GM10266 (cell line): ENCODE data around the gene KIR2DL1.
"Not testable (repeated sequence)": the region's sequence is repeated elsewhere in the genome, so short reads cannot be mapped to it uniquely, and the experiment has no call there.

Experiments used
- DNase-seq: peaks from one replicate; pipeline ENCODE4 v3.0.0; 2012; ENCODE audit errors: extremely low spot score
- CTCF ChIP-seq: IDR thresholded peaks from 2 replicates; pipeline ENCODE4 v1.5.1; 2012; ENCODE audit warnings: mild to moderate bottlenecking, low read depth; ENCODE audit not compliant: control insufficient read depth, insufficient read depth; ENCODE audit errors: missing control alignments

KIR2DL1 gene

GRCh38 chr19:54775095-54775815 lies 5.7 kb downstream of the KIR2DL1 start:
- not testable (repeated sequence) for DNase-seq

- not testable (repeated sequence) for DNase-seq
Observed at GRCh38 chr19:54775830-54776229, 6.2 kb downstream of the KIR2DL1 start.

GRCh38 chr19:54777851-54778250 lies 8.3 kb downstream of the KIR2DL1 start:
- not testable (repeated sequence) for DNase-seq

GRCh38 chr19:54778896-54779295 lies 9.3 kb downstream of the KIR2DL1 start:
- not testable (repeated sequence) for DNase-seq

GRCh38 chr19:54782916-54783315 lies 13.3 kb downstream of the KIR2DL1 start:
- not testable (repeated sequence) for DNase-seq

- DNase-seq = not testable (repeated sequence)
Observed at GRCh38 chr19:54786091-54786723, 16.6 kb downstream of the KIR2DL1 start.

GRCh38 chr19:54788154-54788553 lies 18.6 kb downstream of the KIR2DL1 start:
- DNase-seq = not testable (repeated sequence)

GRCh38 chr19:54790711-54791110 lies 21.1 kb downstream of the KIR2DL1 start:
- DNase-seq = no peak
- no peak for TF ChIP-seq CTCF

GRCh38 chr19:54791476-54791875 lies 21.9 kb downstream of the KIR2DL1 start:
- no peak for DNase-seq
- TF ChIP-seq CTCF = no peak

- DNase-seq = peak; percentile 57
- no peak for TF ChIP-seq CTCF
Observed at GRCh38 chr19:54792814-54793213, 23.2 kb downstream of the KIR2DL1 start.

- no peak for DNase-seq
- no peak for TF ChIP-seq CTCF
Observed at GRCh38 chr19:54795758-54796157, 26.2 kb downstream of the KIR2DL1 start.
